Activated naive CD4-positive, alpha-beta T cell treated with anti-CD3 and anti-CD28 coated beads, Interleukin-2, amount 10 ng/mL, durations not matched to agents 7 days and 5 days (primary cell): Measurements from ENCODE around the gene ANKRD50.
A peak's percentile ranks its signal among the peaks of the same experiment; 100 is the strongest.

Source experiments
- CTCF ChIA-PET: fragments of 350-600 bp; sonication (Branson Sonifier 250); formaldehyde crosslinking; loops from one replicate; lab custom pipeline; 2021; ENCODE audit warnings: antibody characterized with exemption; lab: Charles Lee
- DNase-seq: peaks from one replicate; pipeline ENCODE4 v3.0.0-alpha.2; 2020
- H3K27ac Mint-ChIP-seq: one replicate; pipeline ENCODE4 v1.8.0; 2021; ENCODE audit warnings: mild to moderate bottlenecking, moderate library complexity, mixed read lengths
- H3K27me3 Mint-ChIP-seq: one replicate; pipeline ENCODE4 v1.8.0; 2021; ENCODE audit warnings: mild to moderate bottlenecking, mixed read lengths
- H3K36me3 Mint-ChIP-seq: one replicate; pipeline ENCODE4 v1.8.0; 2021; ENCODE audit warnings: mixed read lengths
- H3K4me1 Mint-ChIP-seq: one replicate; pipeline ENCODE4 v1.8.0; 2021; ENCODE audit warnings: mixed read lengths
- H3K4me3 Mint-ChIP-seq: one replicate; pipeline ENCODE4 v1.8.0; 2021; ENCODE audit warnings: mild to moderate bottlenecking, moderate library complexity, mixed read lengths
- H3K9me3 Mint-ChIP-seq: one replicate; pipeline ENCODE4 v1.8.0; 2021; ENCODE audit warnings: mixed read lengths

Gene ANKRD50

DNA sequence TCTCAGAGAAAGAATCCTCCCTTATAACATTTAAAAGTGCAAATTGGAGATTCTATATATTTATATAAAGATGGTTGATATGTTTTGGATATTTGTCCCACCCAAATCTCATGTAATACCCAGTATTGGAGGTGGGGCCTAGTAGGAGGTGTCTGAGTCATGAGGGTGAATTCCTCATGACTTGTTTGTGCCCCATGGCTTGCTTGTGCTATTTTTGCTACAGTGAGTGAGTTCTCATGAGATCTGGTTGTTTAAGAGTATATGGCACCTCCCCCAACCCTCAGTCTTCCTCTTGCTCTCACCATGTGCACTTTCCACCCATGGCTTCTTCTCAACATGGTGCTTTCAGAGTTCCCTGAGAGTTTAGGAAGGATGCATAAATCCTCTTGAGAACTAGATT is 9.5 kb upstream of the ANKRD50 start:
- Mint-ChIP-seq H3K4me3 (no peak overlapping the region), H3K4me1 (no peaks in the 10 kb centered on the region), H3K27me3 (no peaks in the 10 kb centered on the region), H3K9me3 (no peaks in the 10 kb centered on the region), H3K36me3 (no peaks in the 10 kb centered on the region), H3K27ac (no peak overlapping the region)
- DNase-seq: no peak
- CTCF ChIA-PET: no interaction called here

- CTCF ChIA-PET: no interaction called here
- Mint-ChIP-seq H3K4me3 (no peak overlapping the region), H3K4me1 (peaks cover 9% of the 10 kb centered on the region), H3K9me3 (no peaks in the 10 kb centered on the region), H3K27me3 (peaks cover 8% of the 10 kb centered on the region), H3K27ac (no peak overlapping the region), H3K36me3 (no peaks in the 10 kb centered on the region)
- DNase-seq: no peak
These were observed 4.6 kb upstream of the ANKRD50 start for GRCh38 chr4:124717101-124717500.

DNA sequence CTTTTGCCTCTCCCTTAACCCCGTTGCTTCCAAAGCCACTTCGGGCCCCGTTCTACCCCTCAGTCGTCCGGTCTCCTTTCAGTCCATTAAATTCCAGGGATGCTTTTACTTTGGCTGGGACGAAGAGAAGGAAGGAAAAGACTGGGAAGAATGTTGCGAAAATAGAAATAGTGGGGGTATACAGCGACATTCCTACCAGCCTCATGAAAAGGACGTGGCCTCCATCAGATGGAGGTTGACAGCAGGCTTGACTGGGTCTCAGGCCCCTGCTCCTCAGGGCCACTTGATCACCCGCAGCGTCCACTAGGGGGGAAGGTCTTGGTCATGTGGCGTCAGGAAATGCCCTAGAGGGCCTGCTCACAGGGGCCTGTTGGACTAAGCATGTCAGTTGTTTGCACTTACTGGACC is 657 bp upstream of the ANKRD50 start:
- Mint-ChIP-seq H3K9me3 (no peaks in the 10 kb centered on the region), H3K4me1 (peaks cover 9% of the 10 kb centered on the region), H3K36me3 (no peaks in the 10 kb centered on the region), H3K27ac (peak overlapping the region; percentile 64), H3K4me3 (peak overlapping the region; percentile 72), H3K27me3 (peaks cover 12% of the 10 kb centered on the region)
- CTCF ChIA-PET: interaction anchor here (1.0 kb wide), 1 partner anchor 12 kb away, joined by 3 read pairs; no protein-coding TSS in a partner anchor
- DNase-seq: peak; percentile 28

- Mint-ChIP-seq H3K27me3 (peaks cover 12% of the 10 kb centered on the region), H3K36me3 (no peaks in the 10 kb centered on the region), H3K27ac (no peak overlapping the region), H3K4me1 (peaks cover 9% of the 10 kb centered on the region), H3K4me3 (no peak overlapping the region), H3K9me3 (no peaks in the 10 kb centered on the region)
- CTCF ChIA-PET: interaction anchor here (0.6 kb wide), 1 partner anchor 10 kb away, joined by 4 read pairs; no protein-coding TSS in a partner anchor
- DNase-seq: peak; percentile 48
These were observed 811 bp downstream of the ANKRD50 start for GRCh38 chr4:124711471-124712371.

GRCh38 chr4:124710911-124711310 is 1.6 kb downstream of the ANKRD50 start:
- Mint-ChIP-seq H3K4me1 (peaks cover 9% of the 10 kb centered on the region), H3K27me3 (peaks cover 12% of the 10 kb centered on the region), H3K36me3 (no peaks in the 10 kb centered on the region), H3K27ac (no peak overlapping the region), H3K4me3 (no peak overlapping the region), H3K9me3 (no peaks in the 10 kb centered on the region)
- CTCF ChIA-PET: no interaction called here
- DNase-seq: no peak

DNA sequence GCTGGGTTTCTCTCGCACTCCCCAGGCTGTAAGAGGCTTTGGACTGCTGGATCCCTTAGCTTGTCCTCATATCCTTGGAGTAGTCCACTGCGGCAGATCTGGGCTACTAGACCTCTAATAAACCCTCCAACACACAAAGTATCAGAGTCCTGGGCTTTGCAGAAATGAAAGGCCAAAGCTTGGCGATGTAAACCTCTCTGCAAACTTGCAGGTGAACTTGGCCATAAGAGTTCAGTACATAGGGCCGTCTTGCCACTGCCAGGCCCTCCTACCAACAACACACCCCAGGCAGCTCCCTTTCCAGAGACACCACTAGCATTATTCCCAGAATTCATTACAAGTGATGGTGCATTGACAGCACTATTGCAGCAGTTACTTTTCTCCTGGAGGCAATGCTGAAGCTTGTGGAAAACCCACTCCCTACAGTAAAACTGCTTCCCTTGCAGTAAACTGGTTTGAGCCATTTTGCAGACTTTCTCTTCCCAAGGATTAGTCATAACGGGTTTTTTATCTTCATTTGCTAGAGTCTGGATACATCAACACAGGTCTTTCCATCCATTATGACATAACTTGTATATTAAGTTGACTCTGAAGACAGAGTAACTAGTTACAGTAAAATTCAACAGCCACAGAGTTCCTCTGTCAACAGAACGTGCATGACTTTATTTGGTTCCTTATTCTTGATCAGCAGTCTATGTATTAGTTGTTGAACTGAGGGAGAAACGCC is 2.4 kb downstream of the ANKRD50 start:
- H3K4me1 Mint-ChIP-seq: peaks cover 9% of the 10 kb centered on the region
- CTCF ChIA-PET: no interaction called here

GRCh38 chr4:124708517-124709300 is 3.8 kb downstream of the ANKRD50 start:
- Mint-ChIP-seq H3K4me3 (no peak overlapping the region), H3K27me3 (peaks cover 12% of the 10 kb centered on the region), H3K9me3 (no peaks in the 10 kb centered on the region), H3K27ac (no peak overlapping the region), H3K4me1 (peaks cover 9% of the 10 kb centered on the region), H3K36me3 (no peaks in the 10 kb centered on the region)
- DNase-seq: no peak
- CTCF ChIA-PET: no interaction called here

More for the DNA sequence above, 2.4 kb downstream of the ANKRD50 start:
- Mint-ChIP-seq H3K9me3 (no peaks in the 10 kb centered on the region), H3K27ac (no peak overlapping the region), H3K4me3 (no peak overlapping the region), H3K27me3 (peaks cover 12% of the 10 kb centered on the region), H3K36me3 (no peaks in the 10 kb centered on the region)
- DNase-seq: no peak

DNA sequence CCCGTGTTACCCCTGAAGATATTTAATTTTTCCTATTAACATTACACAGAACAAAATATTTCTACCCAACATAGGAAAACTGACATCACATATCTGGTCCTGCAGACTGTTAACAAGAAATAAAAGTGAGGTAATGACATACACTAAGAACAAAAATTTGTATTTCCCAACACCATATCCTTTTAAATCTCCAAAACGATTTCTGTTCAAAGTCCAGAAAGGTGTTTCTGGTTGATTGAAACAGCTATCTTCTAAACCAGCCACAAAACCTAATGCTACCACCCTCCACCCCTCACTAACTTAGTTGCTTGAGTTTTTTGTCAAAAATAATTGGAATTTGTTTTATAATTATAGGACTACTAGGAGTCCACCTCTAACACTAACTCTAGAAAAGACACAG is 7.1 kb downstream of the ANKRD50 start:
- Mint-ChIP-seq H3K4me3 (no peak overlapping the region), H3K36me3 (no peaks in the 10 kb centered on the region), H3K4me1 (no peaks in the 10 kb centered on the region), H3K27me3 (peaks cover 5% of the 10 kb centered on the region), H3K27ac (no peak overlapping the region), H3K9me3 (no peaks in the 10 kb centered on the region)
- DNase-seq: no peak
- CTCF ChIA-PET: no interaction called here

GRCh38 chr4:124703154-124703553 is 9.4 kb downstream of the ANKRD50 start:
- no peak overlapping the region for H3K27ac Mint-ChIP-seq
- no peaks in the 10 kb centered on the region for H3K27me3 Mint-ChIP-seq
- H3K4me1 Mint-ChIP-seq: no peaks in the 10 kb centered on the region

DNA sequence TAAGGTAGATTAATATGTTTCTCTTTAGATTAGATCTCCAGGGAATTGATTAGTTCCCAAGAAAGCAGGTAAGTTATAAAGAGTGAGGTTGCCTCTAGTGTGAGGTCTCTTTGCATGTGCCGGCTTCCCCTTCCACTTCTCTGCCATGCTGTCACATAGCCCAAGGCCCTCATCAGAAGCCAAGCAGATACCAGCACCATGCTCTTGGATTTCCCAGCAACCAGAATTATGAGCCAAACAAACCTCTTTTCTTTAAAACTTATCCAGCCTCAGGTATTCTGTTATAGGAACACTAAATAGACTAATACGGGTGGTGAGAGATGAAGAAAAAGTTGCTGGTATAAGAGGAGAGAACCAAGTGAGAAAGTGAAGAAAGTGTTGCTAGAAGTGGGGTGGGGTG is 15.1 kb downstream of the ANKRD50 start:
- Mint-ChIP-seq H3K9me3 (peaks cover 1% of the 10 kb centered on the region), H3K27me3 (no peaks in the 10 kb centered on the region), H3K27ac (no peak overlapping the region), H3K4me1 (no peaks in the 10 kb centered on the region), H3K4me3 (no peak overlapping the region), H3K36me3 (no peaks in the 10 kb centered on the region)
- CTCF ChIA-PET: no interaction called here
- no peak for DNase-seq

More at GRCh38 chr4:124703154-124703553, 9.4 kb downstream of the ANKRD50 start:
- Mint-ChIP-seq H3K36me3 (no peaks in the 10 kb centered on the region), H3K9me3 (no peaks in the 10 kb centered on the region), H3K4me3 (no peak overlapping the region)
- DNase-seq: no peak
- CTCF ChIA-PET: no interaction called here

- CTCF ChIA-PET: no interaction called here
- no peaks in the 10 kb centered on the region for H3K36me3 Mint-ChIP-seq
- H3K27me3 Mint-ChIP-seq: no peaks in the 10 kb centered on the region
- H3K27ac Mint-ChIP-seq: no peak overlapping the region
- H3K4me1 Mint-ChIP-seq: no peaks in the 10 kb centered on the region
- H3K4me3 Mint-ChIP-seq: no peak overlapping the region
- H3K9me3 Mint-ChIP-seq: peaks cover 1% of the 10 kb centered on the region
- no peak for DNase-seq
These were observed 16.4 kb downstream of the ANKRD50 start for GRCh38 chr4:124696182-124696581.

- H3K27ac Mint-ChIP-seq: no peak overlapping the region
- CTCF ChIA-PET: no interaction called here
- DNase-seq: no peak
- no peaks in the 10 kb centered on the region for H3K27me3 Mint-ChIP-seq
- H3K36me3 Mint-ChIP-seq: no peaks in the 10 kb centered on the region
- H3K4me1 Mint-ChIP-seq: no peaks in the 10 kb centered on the region
- H3K4me3 Mint-ChIP-seq: no peak overlapping the region
- H3K9me3 Mint-ChIP-seq: peaks cover 1% of the 10 kb centered on the region
These were observed 17.5 kb downstream of the ANKRD50 start for GRCh38 chr4:124694946-124695598.

GRCh38 chr4:124694306-124694705 is 18.2 kb downstream of the ANKRD50 start:
- Mint-ChIP-seq H3K9me3 (peaks cover 1% of the 10 kb centered on the region), H3K4me3 (no peak overlapping the region), H3K27ac (no peak overlapping the region), H3K4me1 (no peaks in the 10 kb centered on the region), H3K36me3 (no peaks in the 10 kb centered on the region), H3K27me3 (no peaks in the 10 kb centered on the region)
- CTCF ChIA-PET: no interaction called here
- no peak for DNase-seq

DNA sequence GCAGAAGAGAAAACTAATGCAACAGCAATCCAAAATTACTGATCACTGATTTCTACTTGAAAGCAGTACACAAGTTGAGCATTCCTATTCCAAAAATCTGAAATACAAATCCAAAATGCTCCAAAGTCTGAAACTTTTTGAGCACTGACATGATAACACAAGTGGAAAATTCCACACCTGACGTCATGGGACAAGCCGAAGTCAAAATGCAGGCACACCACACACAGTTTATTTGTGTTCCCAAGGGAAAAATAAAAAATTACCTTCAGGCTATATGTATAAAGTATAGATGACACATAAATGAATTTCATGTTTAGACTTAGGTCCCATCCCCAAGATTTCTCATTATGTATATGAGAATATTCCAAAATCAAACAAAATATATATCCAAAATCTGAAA is 20.7 kb downstream of the ANKRD50 start:
- Mint-ChIP-seq H3K4me3 (no peak overlapping the region), H3K36me3 (no peaks in the 10 kb centered on the region), H3K27me3 (no peaks in the 10 kb centered on the region), H3K27ac (no peak overlapping the region), H3K4me1 (no peaks in the 10 kb centered on the region), H3K9me3 (peaks cover 1% of the 10 kb centered on the region)
- no peak for DNase-seq
- CTCF ChIA-PET: no interaction called here
